Loucy (cell line): Measurements from ENCODE around the gene COL6A5.

ENCODE experiments used
- H2AFZ ChIP-seq: fragments of 200-600 bp; sonication (generic); 2 replicates; pipeline ENCODE4 v1.6.0; 2016; ENCODE audit warnings: antibody characterized with exemption, mild to moderate bottlenecking, low read length, moderate library complexity
- H3F3A ChIP-seq: fragments of 200-600 bp; 2 replicates; pipeline ENCODE4 v1.6.0; 2016; ENCODE audit warnings: antibody characterized with exemption, low read depth, mild to moderate bottlenecking
- H3K27me3 ChIP-seq: fragments of 200-600 bp; sonication (generic); 2 replicates; pipeline ENCODE4 v1.6.1; 2014; ENCODE audit warnings: low read length, mild to moderate bottlenecking; ENCODE audit not compliant: insufficient read depth, poor library complexity, severe bottlenecking
- H3K36me3 ChIP-seq: fragments of 200-600 bp; sonication (generic); 2 replicates; pipeline ENCODE4 v1.6.1; 2016; ENCODE audit warnings: low read length; ENCODE audit not compliant: insufficient read depth
- H3K4me1 ChIP-seq: fragments of 200-600 bp; sonication (generic); 2 replicates; pipeline ENCODE4 v1.5.1; 2014; ENCODE audit warnings: low read length, mild to moderate bottlenecking; ENCODE audit not compliant: insufficient read depth, poor library complexity, severe bottlenecking
- H3K4me2 ChIP-seq: fragments of 200-600 bp; sonication (generic); 2 replicates; pipeline ENCODE4 v1.6.0; 2014; ENCODE audit warnings: antibody characterized with exemption, low read length, low read depth, mild to moderate bottlenecking; ENCODE audit not compliant: poor library complexity, severe bottlenecking
- H3K4me3 ChIP-seq: fragments of 200-600 bp; sonication (generic); 2 replicates; pipeline ENCODE4 v1.5.1; 2014; ENCODE audit warnings: low read length, mild to moderate bottlenecking, mixed read lengths; ENCODE audit not compliant: poor library complexity, severe bottlenecking
- H3K79me2 ChIP-seq: fragments of 200-600 bp; sonication (generic); 2 replicates; pipeline ENCODE4 v1.6.1; 2014; ENCODE audit warnings: low read length; ENCODE audit not compliant: insufficient read depth
- H3K9ac ChIP-seq: fragments of 200-600 bp; sonication (generic); 2 replicates; pipeline ENCODE4 v1.6.0; 2014; ENCODE audit warnings: mild to moderate bottlenecking, low read depth, low read length, moderate library complexity; ENCODE audit not compliant: poor library complexity, severe bottlenecking
- H3K9me2 ChIP-seq: fragments of 200-600 bp; sonication (generic); replicated peaks from 2 replicates; pipeline ENCODE4 v1.6.1; 2016; ENCODE audit warnings: low read depth, low read length, mixed read lengths
- H3K9me3 ChIP-seq: fragments of 200-600 bp; sonication (generic); 2 replicates; pipeline ENCODE4 v1.6.1; 2014; ENCODE audit warnings: mild to moderate bottlenecking, antibody characterized with exemption, low read length, low read depth; ENCODE audit not compliant: insufficient read depth
- H4K20me1 ChIP-seq: fragments of 200-600 bp; sonication (generic); 2 replicates; pipeline ENCODE4 v1.6.0; 2014; ENCODE audit warnings: antibody characterized with exemption, low read length, mild to moderate bottlenecking; ENCODE audit not compliant: insufficient read depth, poor library complexity, severe bottlenecking
- CTCF ChIP-seq: fragments of 200-600 bp; sonication (generic); conservative IDR thresholded peaks from 2 replicates; pipeline ENCODE4 v1.5.1; 2014; ENCODE audit warnings: mild to moderate bottlenecking, antibody characterized with exemption, low read length
- EZH2phosphoT487 ChIP-seq: fragments of 200-600 bp; IDR thresholded peaks from 2 replicates; pipeline ENCODE4 v1.6.1; 2018; ENCODE audit warnings: antibody characterized with exemption, mild to moderate bottlenecking, moderate library complexity, borderline replicate concordance

COL6A5 gene

GRCh38 chr3:130374033-130374432, 28.6 kb downstream of the COL6A5 start:
- Histone ChIP-seq H4K20me1 (no peaks in the 10 kb centered on the region), H2AFZ (no peak overlapping the region), H3K9me2 (no peaks in the 10 kb centered on the region), H3K36me3 (no peaks in the 10 kb centered on the region), H3K79me2 (no peaks in the 10 kb centered on the region), H3K27me3 (no peaks in the 10 kb centered on the region), H3K4me2 (no peak overlapping the region), H3K9ac (no peak overlapping the region), H3K4me3 (no peak overlapping the region), H3K9me3 (no peaks in the 10 kb centered on the region), H3K4me1 (no peaks in the 10 kb centered on the region), H3F3A (no peaks in the 10 kb centered on the region)
- TF ChIP-seq EZH2phosphoT487 = no peak
- TF ChIP-seq CTCF = no peak

- H3K36me3 ChIP-seq = no peaks in the 10 kb centered on the region
- H3F3A ChIP-seq = no peaks in the 10 kb centered on the region
- no peaks in the 10 kb centered on the region for H3K27me3 ChIP-seq
Measured at GRCh38 chr3:130374908-130375307, 29.4 kb downstream of the COL6A5 start.

GRCh38 chr3:130377960-130378676, 32.6 kb downstream of the COL6A5 start:
- no peaks in the 10 kb centered on the region for H3K79me2 ChIP-seq
- no peaks in the 10 kb centered on the region for H3K36me3 ChIP-seq
- no peaks in the 10 kb centered on the region for H3K4me1 ChIP-seq
- no peaks in the 10 kb centered on the region for H4K20me1 ChIP-seq
- no peaks in the 10 kb centered on the region for H3F3A ChIP-seq
- no peak overlapping the region for H3K4me3 ChIP-seq
- no peak overlapping the region for H2AFZ ChIP-seq
- TF ChIP-seq CTCF (no peak), EZH2phosphoT487 (no peak)
- H3K9ac ChIP-seq = no peak overlapping the region
- no peaks in the 10 kb centered on the region for H3K9me3 ChIP-seq
- no peaks in the 10 kb centered on the region for H3K9me2 ChIP-seq
- no peak overlapping the region for H3K4me2 ChIP-seq
- H3K27me3 ChIP-seq = no peaks in the 10 kb centered on the region

More at GRCh38 chr3:130374908-130375307, 29.4 kb downstream of the COL6A5 start:
- Histone ChIP-seq H3K9me3 (no peaks in the 10 kb centered on the region), H4K20me1 (no peaks in the 10 kb centered on the region), H3K4me2 (no peak overlapping the region), H2AFZ (no peak overlapping the region), H3K4me3 (no peak overlapping the region), H3K9ac (no peak overlapping the region), H3K4me1 (no peaks in the 10 kb centered on the region), H3K79me2 (no peaks in the 10 kb centered on the region), H3K9me2 (no peaks in the 10 kb centered on the region)
- TF ChIP-seq EZH2phosphoT487 (no peak), CTCF (no peak)
